22Rv1 (cell line): Measurements from ENCODE around the gene SURF6.

Experiments
- CTCF ChIP-seq: fragments of 450-650 bp; IDR thresholded peaks from 2 replicates; pipeline ENCODE4 v1.5.1; 2017; ENCODE audit warnings: mild to moderate bottlenecking
- ZFX ChIP-seq: fragments of 450-650 bp; IDR thresholded peaks from 2 replicates; pipeline ENCODE4 v1.6.1; 2017; ENCODE audit warnings: antibody characterized with exemption, borderline replicate concordance

- TF ChIP-seq CTCF (no peak), ZFX (no peak)
These were observed 14.1 kb upstream of the SURF6 start for GRCh38 chr9:133349965-133350616.
